ENCODE results near the gene MED9. TPM values are rescaled to one million over a fixed set of nuclear protein-coding genes. Genes with fewer than 3 reads are reported as not detected.

The MED9 gene
- total and polyA plus RNA-seq, 10 of the 15 experiments (the other 5 are each of a cell fraction or from before 2014, with no cell fraction given), result 1.5 to 22.4 (median 14.8) TPM

DNA sequence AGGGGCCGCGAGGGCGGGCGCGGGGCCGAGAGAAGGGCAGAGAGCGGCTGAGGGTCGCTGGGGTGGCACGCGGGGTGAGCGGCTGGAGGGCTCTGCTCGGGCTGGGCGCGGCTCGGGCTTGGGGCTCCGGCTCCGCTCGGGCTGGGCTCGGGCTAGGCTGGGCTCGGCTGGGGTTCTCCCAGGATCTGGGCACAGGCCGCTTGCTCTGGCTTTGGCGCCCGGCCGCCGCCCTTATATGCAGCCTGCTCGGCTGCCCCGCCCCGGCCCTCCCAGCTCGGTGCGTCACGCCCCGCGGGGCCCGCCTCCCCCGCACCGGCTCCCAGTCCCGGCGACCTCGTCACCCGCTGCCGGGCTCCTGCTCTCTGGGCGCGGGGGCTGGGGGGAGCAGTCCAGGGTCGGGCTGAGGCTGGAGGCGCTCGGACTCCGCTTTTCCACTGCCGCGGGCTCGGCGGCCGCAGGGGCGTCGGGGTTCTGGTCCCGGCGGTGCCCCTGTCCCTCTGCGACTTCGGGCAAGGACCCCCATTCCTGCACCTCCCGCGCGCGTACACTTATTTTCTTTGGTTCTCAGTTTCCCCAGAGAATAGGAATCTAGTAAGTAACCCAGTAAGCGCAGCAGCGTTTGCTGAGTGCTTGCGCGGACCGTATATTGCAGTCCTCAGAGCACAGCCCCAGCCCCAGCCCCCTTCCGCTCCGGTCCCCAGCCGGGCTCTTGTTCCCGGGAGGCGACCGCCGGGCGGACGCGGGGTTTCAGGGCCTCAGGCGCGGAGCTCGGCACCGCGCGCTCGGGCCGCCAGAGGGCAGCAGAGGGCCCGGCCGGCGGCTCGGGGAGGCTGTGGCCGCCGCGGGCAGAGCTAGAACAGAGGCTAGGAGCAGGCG lies 19.6 kb downstream of the MED9 start, which contains the start of gene RASD1 (continued):
- TF ChIP-seq, protein P1, sequence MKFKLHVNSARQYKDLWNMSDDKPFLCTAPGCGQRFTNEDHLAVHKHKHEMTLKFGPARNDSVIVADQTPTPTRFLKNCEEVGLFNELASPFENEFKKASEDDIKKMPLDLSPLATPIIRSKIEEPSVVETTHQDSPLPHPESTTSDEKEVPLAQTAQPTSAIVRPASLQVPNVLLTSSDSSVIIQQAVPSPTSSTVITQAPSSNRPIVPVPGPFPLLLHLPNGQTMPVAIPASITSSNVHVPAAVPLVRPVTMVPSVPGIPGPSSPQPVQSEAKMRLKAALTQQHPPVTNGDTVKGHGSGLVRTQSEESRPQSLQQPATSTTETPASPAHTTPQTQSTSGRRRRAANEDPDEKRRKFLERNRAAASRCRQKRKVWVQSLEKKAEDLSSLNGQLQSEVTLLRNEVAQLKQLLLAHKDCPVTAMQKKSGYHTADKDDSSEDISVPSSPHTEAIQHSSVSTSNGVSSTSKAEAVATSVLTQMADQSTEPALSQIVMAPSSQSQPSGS (IDR thresholded peaks at IDR 0.05; ENCODE audit: low read length), result no peak
- TF ChIP-seq HDAC6 (IDR thresholded peaks at IDR 0.05; ENCODE audit: unreplicated experiment), result no peak
- TF ChIP-seq, protein P2, sequence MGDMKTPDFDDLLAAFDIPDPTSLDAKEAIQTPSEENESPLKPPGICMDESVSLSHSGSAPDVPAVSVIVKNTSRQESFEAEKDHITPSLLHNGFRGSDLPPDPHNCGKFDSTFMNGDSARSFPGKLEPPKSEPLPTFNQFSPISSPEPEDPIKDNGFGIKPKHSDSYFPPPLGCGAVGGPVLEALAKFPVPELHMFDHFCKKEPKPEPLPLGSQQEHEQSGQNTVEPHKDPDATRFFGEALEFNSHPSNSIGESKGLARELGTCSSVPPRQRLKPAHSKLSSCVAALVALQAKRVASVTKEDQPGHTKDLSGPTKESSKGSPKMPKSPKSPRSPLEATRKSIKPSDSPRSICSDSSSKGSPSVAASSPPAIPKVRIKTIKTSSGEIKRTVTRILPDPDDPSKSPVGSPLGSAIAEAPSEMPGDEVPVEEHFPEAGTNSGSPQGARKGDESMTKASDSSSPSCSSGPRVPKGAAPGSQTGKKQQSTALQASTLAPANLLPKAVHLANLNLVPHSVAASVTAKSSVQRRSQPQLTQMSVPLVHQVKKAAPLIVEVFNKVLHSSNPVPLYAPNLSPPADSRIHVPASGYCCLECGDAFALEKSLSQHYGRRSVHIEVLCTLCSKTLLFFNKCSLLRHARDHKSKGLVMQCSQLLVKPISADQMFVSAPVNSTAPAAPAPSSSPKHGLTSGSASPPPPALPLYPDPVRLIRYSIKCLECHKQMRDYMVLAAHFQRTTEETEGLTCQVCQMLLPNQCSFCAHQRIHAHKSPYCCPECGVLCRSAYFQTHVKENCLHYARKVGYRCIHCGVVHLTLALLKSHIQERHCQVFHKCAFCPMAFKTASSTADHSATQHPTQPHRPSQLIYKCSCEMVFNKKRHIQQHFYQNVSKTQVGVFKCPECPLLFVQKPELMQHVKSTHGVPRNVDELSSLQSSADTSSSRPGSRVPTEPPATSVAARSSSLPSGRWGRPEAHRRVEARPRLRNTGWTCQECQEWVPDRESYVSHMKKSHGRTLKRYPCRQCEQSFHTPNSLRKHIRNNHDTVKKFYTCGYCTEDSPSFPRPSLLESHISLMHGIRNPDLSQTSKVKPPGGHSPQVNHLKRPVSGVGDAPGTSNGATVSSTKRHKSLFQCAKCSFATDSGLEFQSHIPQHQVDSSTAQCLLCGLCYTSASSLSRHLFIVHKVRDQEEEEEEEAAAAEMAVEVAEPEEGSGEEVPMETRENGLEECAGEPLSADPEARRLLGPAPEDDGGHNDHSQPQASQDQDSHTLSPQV (IDR thresholded peaks at IDR 0.05), result no peak
- peak in 1 of 2 experiments; percentile 52; a peak in 1 of 3 replicates for TF ChIP-seq EGR1 (IDR thresholded peaks at IDR 0.05; ENCODE audit: borderline replicate concordance in 1 of 2, low read depth in 2 of 2, low read length in 2 of 2)
- TF ChIP-seq, protein P3, sequence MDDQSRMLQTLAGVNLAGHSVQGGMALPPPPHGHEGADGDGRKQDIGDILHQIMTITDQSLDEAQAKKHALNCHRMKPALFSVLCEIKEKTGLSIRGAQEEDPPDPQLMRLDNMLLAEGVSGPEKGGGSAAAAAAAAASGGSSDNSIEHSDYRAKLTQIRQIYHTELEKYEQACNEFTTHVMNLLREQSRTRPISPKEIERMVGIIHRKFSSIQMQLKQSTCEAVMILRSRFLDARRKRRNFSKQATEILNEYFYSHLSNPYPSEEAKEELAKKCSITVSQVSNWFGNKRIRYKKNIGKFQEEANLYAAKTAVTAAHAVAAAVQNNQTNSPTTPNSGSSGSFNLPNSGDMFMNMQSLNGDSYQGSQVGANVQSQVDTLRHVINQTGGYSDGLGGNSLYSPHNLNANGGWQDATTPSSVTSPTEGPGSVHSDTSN (IDR thresholded peaks at IDR 0.05; ENCODE audit: insufficient replicate concordance, low read depth, low read length), result no peak
- peak; percentile 72 for TF ChIP-seq RAD21 (IDR thresholded peaks at IDR 0.05; ENCODE audit: insufficient read depth, low read depth, low read length)
- TF ChIP-seq HDAC2 (IDR thresholded peaks at IDR 0.05), result no peak
- no peak for TF ChIP-seq CHD4 (IDR thresholded peaks at IDR 0.05)
- no peak for TF ChIP-seq NR2C2 (IDR thresholded peaks at IDR 0.05; ENCODE audit: borderline replicate concordance, control insufficient read depth, insufficient read length, low read depth)
- TF ChIP-seq ESRRA (IDR thresholded peaks at IDR 0.05; ENCODE audit: low read length), result no peak
- TF ChIP-seq BCL11A (IDR thresholded peaks at IDR 0.05; ENCODE audit: low read depth, low read length), result no peak
- TF ChIP-seq, protein P4, sequence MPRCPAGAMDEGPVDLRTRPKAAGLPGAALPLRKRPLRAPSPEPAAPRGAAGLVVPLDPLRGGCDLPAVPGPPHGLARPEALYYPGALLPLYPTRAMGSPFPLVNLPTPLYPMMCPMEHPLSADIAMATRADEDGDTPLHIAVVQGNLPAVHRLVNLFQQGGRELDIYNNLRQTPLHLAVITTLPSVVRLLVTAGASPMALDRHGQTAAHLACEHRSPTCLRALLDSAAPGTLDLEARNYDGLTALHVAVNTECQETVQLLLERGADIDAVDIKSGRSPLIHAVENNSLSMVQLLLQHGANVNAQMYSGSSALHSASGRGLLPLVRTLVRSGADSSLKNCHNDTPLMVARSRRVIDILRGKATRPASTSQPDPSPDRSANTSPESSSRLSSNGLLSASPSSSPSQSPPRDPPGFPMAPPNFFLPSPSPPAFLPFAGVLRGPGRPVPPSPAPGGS (IDR thresholded peaks at IDR 0.05; ENCODE audit: borderline replicate concordance, insufficient read depth, low read depth, low read length, poor library complexity, severe bottlenecking), result no peak
- TF ChIP-seq YY1 (IDR thresholded peaks at IDR 0.05; ENCODE audit: low read depth, low read length), result peak; percentile 77
